Loucy (cell line): Measurements from ENCODE around the gene MINK1.

ENCODE experiments used
- CTCF ChIP-seq: fragments of 200-600 bp; sonication (generic); conservative IDR thresholded peaks from 2 replicates; pipeline ENCODE4 v1.5.1; 2014; ENCODE audit warnings: mild to moderate bottlenecking, antibody characterized with exemption, low read length
- EZH2phosphoT487 ChIP-seq: fragments of 200-600 bp; IDR thresholded peaks from 2 replicates; pipeline ENCODE4 v1.6.1; 2018; ENCODE audit warnings: antibody characterized with exemption, mild to moderate bottlenecking, moderate library complexity, borderline replicate concordance

DNA sequence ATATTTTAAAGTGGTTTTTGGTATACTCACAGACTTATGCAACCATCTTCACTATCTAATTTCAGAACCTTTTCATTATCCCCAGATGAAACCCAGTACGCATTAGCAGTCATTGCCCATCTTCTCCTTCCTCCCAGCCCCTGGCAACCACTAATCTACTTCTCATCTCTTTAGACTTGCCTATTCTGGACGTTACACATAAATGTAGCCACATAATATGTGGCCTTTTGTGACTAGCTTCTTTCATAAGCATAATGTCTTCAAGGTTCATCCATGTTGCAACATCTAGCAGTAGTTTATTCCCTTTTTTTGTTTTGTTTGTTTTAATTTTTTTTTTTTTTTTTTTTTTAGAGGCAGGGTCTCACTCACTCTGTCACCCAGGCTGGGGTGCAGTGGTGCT is 37.7 kb downstream of the MINK1 start:
- TF ChIP-seq CTCF (no peak), EZH2phosphoT487 (no peak)
